IPS DF 19.7 (cell line): ENCODE data around the gene SAP30BP.

Experiments used
- DNase-seq: peaks from one replicate; pipeline ENCODE4 v3.0.0-alpha.2; 2013; ENCODE audit warnings: low read depth, low spot score

The SAP30BP gene

GRCh38 chr17:75757086-75757681, 90.0 kb downstream of the SAP30BP start:
- no peak for DNase-seq
